Activated CD4-positive, alpha-beta T cell treated with anti-CD3 and anti-CD28 coated beads for 4 hours (primary cell): ENCODE measurements around the gene TSSK2.
A peak's percentile ranks its signal among the peaks of the same experiment; 100 is the strongest.

ENCODE experiments used
- DNase-seq, 2 donors: peaks; one replicate each; pipeline ENCODE4 v3.0.0-alpha.2; 2020

TSSK2 gene

DNA sequence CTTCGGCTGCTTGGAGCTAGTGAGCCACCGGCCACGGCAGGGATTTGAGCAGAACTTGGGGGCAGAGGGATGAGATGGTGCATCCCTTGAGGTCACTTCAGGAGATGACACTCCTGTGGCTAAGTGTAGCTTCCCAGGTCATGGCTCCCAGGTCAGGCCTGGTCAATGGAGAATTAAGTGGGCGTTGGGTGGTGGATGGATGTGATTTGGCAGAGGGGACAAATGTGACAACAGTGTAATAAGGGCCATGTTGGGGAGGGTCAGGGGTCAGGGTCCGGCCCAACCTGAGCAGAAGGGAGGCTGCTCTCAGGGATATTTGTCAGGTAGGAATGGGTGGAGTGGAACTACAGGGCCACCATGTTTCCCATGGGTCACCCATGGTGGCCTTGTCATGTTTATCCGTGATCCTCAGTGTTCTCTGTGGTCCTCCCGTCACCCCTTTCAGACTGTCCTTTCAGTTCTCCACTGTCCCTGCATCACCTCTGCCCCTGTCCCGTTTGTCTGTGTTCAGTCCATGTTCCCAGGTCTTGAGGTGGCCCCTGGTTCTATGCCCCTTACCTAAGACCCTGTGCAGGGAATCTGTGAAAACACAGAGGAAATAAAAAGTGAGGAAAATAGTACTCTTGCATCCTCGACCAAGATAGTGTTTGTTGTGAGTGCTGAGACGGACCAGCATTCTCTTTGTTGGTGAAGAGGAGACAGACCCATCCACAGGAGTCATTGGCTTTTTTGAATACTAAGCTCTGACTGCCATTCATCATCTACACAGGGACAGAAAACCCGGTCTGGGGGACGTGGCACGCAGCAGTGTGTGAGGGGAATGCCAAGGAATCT lies 41.3 kb downstream of the TSSK2 start:
- no peak for DNase-seq

DNA sequence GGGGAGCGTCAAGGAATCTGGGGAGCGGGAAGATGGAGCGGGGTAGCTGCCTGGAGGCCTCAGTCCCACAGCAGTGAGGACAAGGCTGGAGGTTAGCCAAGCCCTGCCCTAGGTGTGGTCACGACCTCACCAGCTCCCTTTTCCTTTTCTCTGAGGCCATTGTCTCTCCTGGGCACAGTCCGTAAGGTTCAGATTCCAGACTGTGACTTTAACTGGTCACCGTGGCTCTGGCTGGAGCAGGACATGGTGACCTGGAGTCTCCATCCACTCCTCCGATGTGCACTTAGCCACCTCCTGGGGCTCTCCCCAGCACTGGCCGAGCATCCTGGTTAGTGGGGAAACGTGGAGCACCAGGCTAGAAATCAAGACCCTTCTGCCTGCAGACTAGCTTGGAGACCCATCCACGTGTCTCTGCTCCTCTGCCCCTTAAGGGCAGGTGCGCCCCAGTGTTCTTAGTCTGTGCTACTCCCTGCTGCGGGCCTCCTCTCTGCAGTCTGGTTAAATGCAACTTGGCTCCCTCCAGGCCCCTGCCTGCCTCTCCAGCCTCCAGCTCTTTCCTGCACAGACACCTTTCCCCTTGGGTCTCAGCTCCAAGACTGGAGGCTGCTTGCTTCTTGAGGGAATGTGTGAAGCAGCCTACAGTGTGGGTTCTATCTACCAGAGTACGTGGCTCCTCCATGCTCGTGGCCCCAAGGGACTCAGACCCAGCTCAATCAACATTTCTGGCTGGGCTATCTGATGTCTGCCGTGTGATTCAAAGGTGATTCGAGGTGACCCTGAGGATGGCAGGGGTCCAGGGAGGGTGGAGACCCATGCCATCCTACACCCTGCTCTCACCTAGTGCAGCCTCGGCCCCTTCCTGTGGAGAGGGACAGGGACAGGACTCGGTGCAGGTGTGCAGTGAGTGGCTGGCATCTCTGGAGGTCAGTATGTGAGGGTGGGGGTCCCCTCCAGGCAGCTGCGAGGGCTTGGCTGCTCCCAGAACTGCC lies 42.2 kb downstream of the TSSK2 start:
- no peak for DNase-seq

DNA sequence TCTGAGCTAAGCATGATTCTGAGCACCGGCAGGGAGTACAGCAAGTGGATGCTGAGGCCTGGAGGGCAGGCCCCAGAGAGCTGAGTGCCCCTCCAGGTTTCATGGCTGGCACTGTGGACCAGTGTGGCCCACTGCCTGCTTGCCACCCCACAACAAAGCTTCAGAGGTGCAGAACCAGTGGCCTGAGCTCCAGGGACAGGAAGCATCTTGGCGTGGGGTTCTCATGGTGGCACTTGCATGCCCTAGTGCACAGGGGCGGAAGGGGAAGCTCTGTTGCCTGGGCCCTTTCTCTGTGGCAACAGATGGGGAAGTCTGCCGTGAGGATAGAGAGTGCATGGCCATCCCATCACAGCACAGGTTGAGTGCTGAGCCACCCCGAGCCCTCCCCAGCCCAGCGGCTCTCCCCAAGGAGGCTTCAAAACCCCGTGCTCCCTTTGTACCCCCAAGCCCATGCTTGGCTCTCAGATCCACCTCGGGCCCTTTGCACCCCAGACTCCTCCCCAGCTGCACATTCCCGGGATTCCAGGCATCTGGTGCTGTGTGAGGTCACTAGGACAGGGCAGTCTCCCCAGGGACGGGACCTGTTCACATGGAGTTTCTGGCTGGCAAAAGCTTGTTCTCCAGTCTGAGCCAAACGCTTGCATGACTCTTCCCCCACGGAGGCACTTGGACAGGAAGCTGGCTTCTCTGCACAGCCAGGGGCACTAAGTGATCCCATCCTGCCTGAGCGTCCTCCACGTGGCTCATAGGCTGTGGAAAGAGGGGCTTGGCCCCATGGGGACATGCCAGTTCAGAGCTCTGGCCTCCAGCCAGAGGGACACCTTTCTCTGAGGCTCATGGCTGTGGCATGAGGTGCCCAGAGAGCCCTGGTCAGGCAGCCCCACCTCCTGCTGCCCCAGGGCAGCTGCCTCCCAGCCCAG lies 43.3 kb downstream of the TSSK2 start:
- no peak for DNase-seq

DNA sequence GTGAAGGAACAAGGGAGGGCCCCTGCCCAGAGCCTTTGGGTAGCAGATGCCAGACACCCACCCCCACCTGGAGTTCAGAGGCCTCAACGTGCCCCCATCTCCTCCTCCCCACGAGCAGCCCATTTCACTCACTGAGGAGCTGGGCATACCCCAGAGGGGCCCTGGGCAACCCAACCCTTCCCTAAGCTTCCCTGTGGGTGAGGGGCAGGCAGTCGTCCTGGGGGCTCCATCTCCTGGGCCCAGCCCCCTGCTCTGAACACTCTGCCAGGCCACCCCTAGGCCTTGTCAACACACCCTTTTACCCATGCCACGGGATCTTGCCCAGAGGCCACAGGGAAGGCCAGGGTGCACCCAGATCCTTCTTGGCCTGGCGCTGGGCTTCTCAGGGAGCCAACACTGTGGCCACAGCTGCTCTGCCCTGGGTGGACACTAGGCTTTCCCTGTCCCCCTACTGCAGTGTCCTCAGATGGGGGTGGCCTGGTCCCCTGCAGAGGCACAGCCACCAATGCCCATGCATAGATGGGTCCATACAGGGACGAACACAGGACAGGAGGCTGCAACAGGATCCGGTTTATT lies 44.0 kb downstream of the TSSK2 start:
- DNase-seq = no peak

DNA sequence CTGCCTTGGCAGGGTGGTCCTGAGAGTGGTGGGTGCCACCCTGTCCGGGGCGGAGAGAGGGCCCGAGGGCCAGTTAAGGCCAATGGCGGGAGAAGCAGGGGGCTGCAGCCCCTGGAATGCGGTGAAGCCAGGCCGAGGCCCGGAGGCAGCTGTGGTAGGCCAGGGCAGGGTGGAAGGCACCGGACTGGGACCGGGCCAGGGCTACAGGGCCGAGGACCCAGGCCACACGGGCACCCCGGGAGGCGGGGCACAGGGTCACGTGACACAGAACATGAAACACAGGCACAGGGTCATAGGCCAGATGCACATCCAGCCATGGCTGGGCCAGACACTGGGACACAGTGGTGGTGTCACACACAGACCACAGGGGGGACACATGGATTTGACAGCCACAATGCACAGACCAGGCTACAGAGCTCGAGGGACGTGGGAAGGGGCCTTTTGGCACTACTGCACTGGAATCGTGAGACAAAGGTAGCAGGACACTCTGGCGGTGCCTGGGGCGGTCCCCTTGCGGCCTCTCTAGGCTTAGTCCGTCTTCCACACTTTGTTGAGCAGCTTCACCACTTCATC lies 44.6 kb downstream of the TSSK2 start:
- DNase-seq = no peak

DNA sequence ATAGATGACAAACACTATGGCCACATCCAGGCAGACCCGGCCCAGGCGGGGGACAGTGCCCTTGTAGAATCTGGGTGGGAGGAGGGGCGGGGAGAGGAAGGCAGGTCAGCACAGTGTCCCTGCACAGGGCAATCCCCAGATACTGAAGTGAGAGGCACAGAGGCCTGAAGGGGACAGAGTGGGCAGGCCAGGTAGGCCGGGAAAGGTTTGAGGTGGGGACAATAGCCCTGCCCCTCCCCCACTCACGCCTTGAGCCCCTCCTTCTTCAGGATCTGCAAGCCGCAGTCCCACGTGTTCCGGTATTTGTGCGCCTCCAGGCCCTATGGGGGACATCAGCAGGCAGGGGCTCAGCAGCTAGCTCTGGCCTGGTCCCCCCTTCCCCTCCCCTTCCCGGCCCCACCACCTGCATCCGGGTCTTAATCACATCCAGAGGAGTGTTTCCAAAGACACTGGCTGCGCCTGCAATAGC lies 45.1 kb downstream of the TSSK2 start:
- no peak for DNase-seq

DNA sequence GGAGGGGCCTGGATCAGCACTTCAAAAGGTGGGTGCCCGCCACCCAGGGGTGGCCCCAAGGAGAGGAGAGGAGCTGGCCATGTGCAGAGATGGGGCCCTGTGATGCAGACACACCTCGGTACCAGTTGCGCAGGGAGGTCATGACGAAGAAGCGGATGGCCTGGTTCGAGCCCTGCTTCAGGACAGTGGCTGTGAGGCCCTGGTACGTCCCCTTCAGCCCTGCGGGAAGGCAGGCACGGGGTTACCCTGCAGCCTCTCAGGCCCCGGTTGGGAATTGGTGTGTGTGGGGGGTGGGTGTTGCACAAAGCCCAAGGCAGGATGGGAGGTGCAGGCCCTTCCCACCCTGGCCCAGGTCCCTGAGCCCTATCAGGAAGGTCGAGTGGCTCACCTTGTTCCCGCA lies 45.6 kb downstream of the TSSK2 start:
- DNase-seq = no peak

DNA sequence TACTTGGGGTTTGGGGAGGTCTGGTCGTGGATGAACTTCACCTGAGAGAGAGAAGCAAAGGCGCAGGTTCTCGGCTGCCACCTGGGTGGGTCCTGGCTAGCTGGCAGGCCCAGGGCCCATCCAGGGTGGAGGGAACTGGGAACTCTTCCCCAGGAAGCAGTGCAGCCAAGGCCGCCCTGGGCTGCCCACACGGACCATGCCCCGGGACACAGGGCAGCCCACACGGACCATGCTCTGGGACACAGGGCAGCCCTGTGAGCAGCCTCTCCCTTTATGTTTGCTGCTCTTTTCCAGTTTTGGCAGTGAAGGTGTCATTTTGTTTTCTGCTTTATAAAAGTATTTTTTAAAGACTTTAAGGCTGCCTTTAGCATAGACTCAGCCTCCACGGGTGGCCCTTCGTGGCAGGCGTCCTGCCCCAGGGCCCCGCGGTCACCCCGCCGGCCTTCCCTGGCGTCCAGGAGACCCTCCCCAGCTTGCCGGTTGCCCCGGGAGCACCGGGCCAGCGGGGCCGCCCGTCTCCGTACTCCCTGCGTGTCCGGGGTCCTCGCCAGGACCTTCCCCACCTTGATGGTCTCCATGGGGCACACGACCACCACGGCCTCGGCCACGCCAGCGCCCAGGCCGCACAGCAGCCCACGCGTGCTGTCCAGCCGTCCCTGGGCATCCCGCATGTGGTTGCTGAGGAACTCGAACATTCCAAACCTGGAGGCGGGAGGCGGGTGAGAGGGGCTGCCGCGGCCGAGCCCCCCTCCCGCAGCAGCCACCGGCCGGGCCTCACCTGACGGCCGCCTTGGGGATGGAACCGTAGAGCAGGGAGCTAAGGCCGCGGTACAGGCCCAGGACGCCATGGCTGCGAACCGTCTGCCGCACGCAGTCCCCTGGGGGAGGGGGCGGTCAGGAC lies 46.3 kb downstream of the TSSK2 start:
- no peak for DNase-seq

DNA sequence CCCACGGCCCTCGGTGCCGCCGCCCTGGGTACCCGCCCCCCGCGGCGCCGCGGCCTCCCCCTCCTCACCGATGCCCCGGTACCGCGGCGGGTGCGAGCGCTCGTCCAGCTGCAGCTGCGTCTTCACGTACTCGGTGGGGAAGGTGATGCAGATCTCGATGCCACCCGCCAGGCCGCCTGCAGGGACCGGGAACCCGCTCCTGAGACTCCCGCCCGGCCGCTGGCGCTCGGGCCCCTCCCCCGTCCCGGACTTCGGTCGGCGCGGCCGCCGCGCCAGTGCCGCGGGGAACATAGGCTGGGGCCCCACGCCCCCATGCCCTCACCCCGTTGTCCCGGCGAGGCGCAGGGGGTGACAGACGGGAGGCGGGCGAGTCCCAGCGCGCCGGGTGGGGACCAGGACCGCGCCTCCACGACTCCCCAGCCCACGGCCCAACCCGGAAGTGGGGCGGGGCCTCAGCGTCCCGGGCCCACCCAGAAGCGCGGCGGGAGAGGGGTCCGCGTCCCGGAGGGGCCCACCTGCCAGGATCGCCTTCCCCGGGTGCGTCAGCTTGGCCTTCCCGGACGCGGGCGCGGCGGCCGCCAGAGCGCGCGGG lies 47.1 kb downstream of the TSSK2 start:
- peak; percentile 47 to 50 for DNase-seq

DNA sequence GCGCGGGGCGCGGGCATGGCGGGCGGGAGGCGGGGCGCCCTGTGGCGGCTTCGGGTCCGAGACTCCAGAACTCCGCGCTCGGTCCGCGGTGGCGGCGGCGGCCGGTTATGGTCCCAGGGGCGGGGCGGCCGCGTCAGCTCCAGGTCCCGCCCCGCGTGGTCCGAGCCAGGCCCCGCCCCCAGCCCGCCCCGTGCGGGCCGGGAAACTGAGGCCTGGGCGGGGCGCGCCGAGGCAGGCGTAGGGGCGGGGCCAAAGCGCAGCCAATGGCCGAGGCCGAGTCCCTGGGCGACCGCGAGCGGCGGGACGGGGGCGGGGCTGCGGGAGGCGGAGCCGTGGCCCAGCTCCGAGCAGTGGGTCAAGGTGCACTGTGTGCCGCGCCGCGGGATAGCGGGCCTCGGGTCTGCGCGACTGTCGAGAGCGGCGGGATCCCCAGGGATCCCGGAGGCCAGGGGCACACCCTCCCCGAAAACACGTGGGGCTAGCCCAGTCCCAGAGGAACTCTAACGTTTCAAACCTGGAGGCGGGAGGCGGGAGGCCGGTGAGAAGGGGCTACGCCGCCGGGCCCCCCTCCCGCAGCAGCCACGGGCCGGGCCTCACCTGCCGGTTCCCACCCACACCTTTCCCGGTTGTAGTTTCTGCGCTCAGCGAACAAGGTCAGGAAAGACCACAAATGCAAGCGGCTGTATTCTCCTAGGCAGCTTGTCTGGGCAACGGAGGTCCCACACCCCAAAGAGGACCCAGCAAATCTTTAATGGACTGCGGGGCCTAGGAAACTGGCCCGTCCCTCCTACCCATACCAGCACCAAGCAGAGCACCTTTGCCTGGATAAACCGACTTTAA lies 47.8 kb downstream of the TSSK2 start, which contains the start of gene SLC25A1:
Gene SLC25A1, minus strand, starts transcription at position 80 of the 840 bp plus-strand sequence. Its CDS starts 63 bp downstream, at position 17.
- peak; percentile 81 to 82 for DNase-seq

DNA sequence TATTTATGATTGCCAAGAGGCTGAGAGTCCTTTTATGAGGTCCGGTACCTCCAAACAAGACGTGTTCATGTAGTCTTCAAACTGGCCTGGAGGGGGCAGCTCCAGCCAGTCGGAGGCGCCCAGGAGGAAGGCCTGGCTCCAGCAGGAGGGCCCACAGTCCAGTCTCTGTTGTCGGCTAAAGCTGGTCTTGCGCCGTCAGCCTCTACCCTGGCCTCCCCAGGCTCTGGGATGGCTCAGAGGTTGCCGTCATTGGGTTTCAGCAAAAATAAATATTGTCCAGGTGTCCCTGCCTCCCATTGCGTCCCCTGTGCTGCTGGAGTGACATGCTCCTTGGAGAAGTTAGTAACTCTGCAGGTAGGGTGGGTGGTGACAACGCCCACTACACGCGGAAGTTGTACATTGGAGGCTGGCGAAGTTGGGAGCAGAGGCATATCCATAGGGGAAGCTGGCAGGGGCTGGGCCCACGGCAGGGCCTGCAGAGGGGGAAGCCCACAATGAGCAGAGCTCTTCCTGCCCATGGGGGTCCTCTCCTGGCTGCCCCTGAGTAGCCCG lies 48.5 kb downstream of the TSSK2 start:
- no peak for DNase-seq

DNA sequence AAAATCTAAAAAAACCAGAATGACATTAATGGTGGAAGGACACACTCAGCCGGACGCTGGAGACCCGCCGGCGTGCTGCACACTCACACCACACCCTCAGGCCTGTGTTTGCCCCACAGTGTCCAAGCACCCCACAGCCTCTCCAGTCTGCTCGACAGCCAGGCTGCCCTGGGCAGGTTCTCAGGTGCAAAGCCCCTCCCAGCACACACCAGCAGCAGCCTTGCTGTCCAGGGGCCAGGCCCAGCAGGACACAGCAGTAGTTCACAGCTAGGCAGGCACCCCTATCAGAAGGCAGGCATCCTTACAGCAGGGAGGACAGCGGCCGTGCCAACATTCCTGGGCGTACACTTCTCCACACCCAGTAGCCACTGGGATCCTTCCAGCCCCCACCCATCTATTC lies 49.1 kb downstream of the TSSK2 start:
- no peak for DNase-seq

DNA sequence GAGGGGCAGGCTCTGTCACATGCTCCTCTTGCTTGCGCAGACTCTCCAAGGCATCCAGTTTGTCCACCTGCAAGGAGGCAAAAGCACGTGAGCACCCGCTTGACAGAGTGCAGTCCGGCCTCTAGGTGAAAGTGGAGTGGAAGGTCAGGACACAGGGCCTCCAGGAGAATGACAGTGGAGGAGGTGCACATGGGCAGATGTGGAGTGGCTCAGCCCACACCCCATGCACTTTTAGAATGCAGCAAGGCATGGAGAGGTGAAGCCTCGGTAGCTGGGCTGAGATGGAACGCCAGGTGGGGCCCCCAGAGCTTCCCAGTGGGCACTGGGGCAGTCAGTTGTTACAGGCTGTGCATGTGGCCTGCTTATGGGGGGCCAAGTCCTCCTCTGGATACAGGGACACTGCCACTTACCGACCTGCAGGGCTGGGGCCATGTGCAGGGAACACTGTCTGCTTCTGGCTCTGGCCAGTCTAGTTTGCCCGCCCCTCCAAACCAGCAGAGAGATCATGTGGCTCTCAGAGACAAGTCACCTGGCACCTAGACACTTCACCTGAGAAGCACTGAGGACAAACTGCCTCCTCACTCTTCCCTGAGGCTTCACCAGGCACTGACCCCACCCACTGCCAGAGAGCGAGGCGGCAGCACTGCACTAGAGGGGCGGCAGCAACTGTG lies 49.8 kb downstream of the TSSK2 start:
- DNase-seq = no peak

DNA sequence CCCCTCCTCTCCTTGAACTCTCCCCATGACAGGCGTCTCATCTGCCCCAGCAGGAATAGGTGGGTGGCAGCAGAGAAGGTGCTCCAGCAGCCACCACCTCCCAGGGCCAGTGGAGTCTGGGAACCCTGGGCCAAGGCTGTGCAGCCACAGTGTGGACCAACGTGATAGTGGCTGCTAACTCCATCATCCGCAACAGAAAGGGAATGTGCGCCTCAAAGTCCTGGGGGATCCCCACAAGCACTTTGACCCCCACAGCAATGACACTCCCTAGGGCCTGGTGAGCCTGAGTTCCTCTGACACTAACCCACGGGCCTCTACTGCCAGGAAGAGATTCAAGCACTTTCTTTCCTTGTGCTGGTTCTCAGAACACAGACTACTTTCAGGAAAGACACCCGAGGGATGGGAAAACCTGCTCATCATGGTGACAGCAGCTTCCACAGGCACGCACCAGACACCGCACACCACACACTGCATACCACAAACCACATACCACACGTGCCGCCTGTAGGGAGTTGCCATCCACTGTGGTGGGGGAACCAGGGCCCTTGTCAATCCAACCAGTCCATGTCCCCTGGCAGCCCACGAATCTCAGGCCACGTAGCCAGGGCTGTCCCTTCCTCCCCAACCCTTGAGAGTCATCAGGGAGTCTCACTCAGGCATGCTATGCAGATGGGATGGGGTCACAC lies 50.8 kb downstream of the TSSK2 start:
- no peak for DNase-seq
